Glutamatergic neuron (in vitro differentiated cells): ENCODE results near the gene SERTAD3. TPM values are rescaled to one million over a fixed set of nuclear protein-coding genes. Genes with fewer than 3 reads are reported as not detected.
A peak's percentile ranks its signal among the peaks of the same experiment; 100 is the strongest.

Experiments
- DNase-seq: peaks from one replicate; pipeline ENCODE4 v3.0.0; 2022
- H3K27ac Mint-ChIP-seq: one replicate; pipeline ENCODE4 v1.8.0; 2020; ENCODE audit warnings: mild to moderate bottlenecking, mixed read lengths, inconsistent platforms; ENCODE audit not compliant: unreplicated experiment
- H3K27me3 Mint-ChIP-seq: one replicate; pipeline ENCODE4 v1.8.0; 2020; ENCODE audit warnings: mild to moderate bottlenecking, moderate library complexity, mixed read lengths, inconsistent platforms; ENCODE audit not compliant: unreplicated experiment
- H3K36me3 Mint-ChIP-seq: one replicate; pipeline ENCODE4 v1.8.0; 2020; ENCODE audit warnings: mild to moderate bottlenecking, mixed read lengths, inconsistent platforms; ENCODE audit not compliant: unreplicated experiment
- H3K4me1 Mint-ChIP-seq: one replicate; pipeline ENCODE4 v1.8.0; 2020; ENCODE audit warnings: mild to moderate bottlenecking, low read depth, mixed read lengths, inconsistent platforms; ENCODE audit not compliant: unreplicated experiment
- H3K4me3 Mint-ChIP-seq: one replicate; pipeline ENCODE4 v1.8.0; 2020; ENCODE audit warnings: mild to moderate bottlenecking, mixed read lengths, inconsistent platforms; ENCODE audit not compliant: unreplicated experiment
- H3K9me3 Mint-ChIP-seq: one replicate; pipeline ENCODE4 v1.8.0; 2020; ENCODE audit warnings: mild to moderate bottlenecking, moderate library complexity, mixed read lengths, inconsistent platforms; ENCODE audit not compliant: unreplicated experiment
- CTCF ChIP-seq: fragments of 200-600 bp; sonication (generic); IDR thresholded peaks from one replicate; pipeline ENCODE4 v1.5.0; 2021; ENCODE audit not compliant: partially characterized antibody, unreplicated experiment
- total RNA-seq: library from RNA; stranded (reverse); fragmentation: NEBNext Ultra II Directional; extraction: Animal tissue kit (Norgen Biotek cat#: 25700); gene quantifications from one replicate; pipeline ENCODE4 v1.2.1, GENCODE V29; 2021; ENCODE audit not compliant: unreplicated experiment

SERTAD3 gene
- total RNA-seq, 1 donor from 2014 or later, result 30.1 TPM

- Mint-ChIP-seq H3K27me3 (peaks cover 13% of the 10 kb centered on the region), H3K9me3 (peaks cover 14% of the 10 kb centered on the region), H3K36me3 (peaks cover 8% of the 10 kb centered on the region), H3K4me3 (no peak overlapping the region), H3K27ac (no peak overlapping the region), H3K4me1 (peaks cover 10% of the 10 kb centered on the region)
- no peak for DNase-seq
- no peak for TF ChIP-seq CTCF
Measured at GRCh38 chr19:40400559-40400958, 43.6 kb downstream of the SERTAD3 start.

GRCh38 chr19:40398417-40399131, 45.6 kb downstream of the SERTAD3 start:
- peaks cover 10% of the 10 kb centered on the region for H3K4me1 Mint-ChIP-seq
- peak; percentile 46 for DNase-seq
- H3K27ac Mint-ChIP-seq, result no peak overlapping the region
- H3K9me3 Mint-ChIP-seq, result peaks cover 13% of the 10 kb centered on the region
- H3K27me3 Mint-ChIP-seq, result peaks cover 11% of the 10 kb centered on the region
- H3K36me3 Mint-ChIP-seq, result peaks cover 8% of the 10 kb centered on the region
- no peak overlapping the region for H3K4me3 Mint-ChIP-seq
- no peak for TF ChIP-seq CTCF

GRCh38 chr19:40397568-40397906, 46.6 kb downstream of the SERTAD3 start:
- Mint-ChIP-seq H3K36me3 (peaks cover 8% of the 10 kb centered on the region), H3K4me1 (peaks cover 6% of the 10 kb centered on the region), H3K27me3 (peaks cover 11% of the 10 kb centered on the region), H3K9me3 (peaks cover 19% of the 10 kb centered on the region), H3K4me3 (no peak overlapping the region), H3K27ac (no peak overlapping the region)
- DNase-seq, result no peak
- TF ChIP-seq CTCF, result no peak

GRCh38 chr19:40396886-40397567, 47.1 kb downstream of the SERTAD3 start:
- Mint-ChIP-seq H3K36me3 (peaks cover 8% of the 10 kb centered on the region), H3K27ac (no peak overlapping the region), H3K4me3 (no peak overlapping the region), H3K27me3 (peaks cover 14% of the 10 kb centered on the region), H3K9me3 (peaks cover 22% of the 10 kb centered on the region), H3K4me1 (peaks cover 6% of the 10 kb centered on the region)
- no peak for DNase-seq
- TF ChIP-seq CTCF, result no peak

- no peak overlapping the region for H3K4me3 Mint-ChIP-seq
- peaks cover 6% of the 10 kb centered on the region for H3K4me1 Mint-ChIP-seq
- DNase-seq, result no peak
- H3K27me3 Mint-ChIP-seq, result peaks cover 14% of the 10 kb centered on the region
- peaks cover 8% of the 10 kb centered on the region for H3K36me3 Mint-ChIP-seq
- no peak for TF ChIP-seq CTCF
- peaks cover 20% of the 10 kb centered on the region for H3K9me3 Mint-ChIP-seq
- no peak overlapping the region for H3K27ac Mint-ChIP-seq
Measured at GRCh38 chr19:40395956-40396355, 48.2 kb downstream of the SERTAD3 start.
